Measurements from ENCODE around the gene TCEANC. TPM values are rescaled to one million over a fixed set of nuclear protein-coding genes. Genes with fewer than 3 reads are reported as not detected.

TCEANC gene
- total RNA-seq, 1 donor from 2014 or later: 0.99 TPM

- no peak for DNase-seq (ENCODE audit: low read depth, low spot score)
Observed at GRCh38 chrX:13691841-13692371, 39.0 kb downstream of the TCEANC start.

- DNase-seq (ENCODE audit: low read depth, low spot score): no peak
Observed at GRCh38 chrX:13692771-13693231, 39.9 kb downstream of the TCEANC start.

- DNase-seq (ENCODE audit: low read depth, low spot score): no peak
Observed at GRCh38 chrX:13693341-13693961, 40.5 kb downstream of the TCEANC start.

- no peak for DNase-seq (ENCODE audit: low read depth, low spot score)
Observed at GRCh38 chrX:13694359-13694758, 41.4 kb downstream of the TCEANC start.

GRCh38 chrX:13694983-13695382 is 42.0 kb downstream of the TCEANC start:
- DNase-seq (ENCODE audit: low read depth, low spot score): no peak

- no peak for DNase-seq (ENCODE audit: low read depth, low spot score)
Observed at GRCh38 chrX:13695601-13696115, 42.7 kb downstream of the TCEANC start.

GRCh38 chrX:13697455-13697854 is 44.5 kb downstream of the TCEANC start:
- no peak for DNase-seq (ENCODE audit: low read depth, low spot score)

GRCh38 chrX:13697976-13698375 is 45.0 kb downstream of the TCEANC start:
- no peak for DNase-seq (ENCODE audit: low read depth, low spot score)

GRCh38 chrX:13698432-13698831 is 45.5 kb downstream of the TCEANC start:
- DNase-seq (ENCODE audit: low read depth, low spot score): no peak

GRCh38 chrX:13699183-13699826 is 46.4 kb downstream of the TCEANC start:
- DNase-seq (ENCODE audit: low read depth, low spot score): no peak

- DNase-seq (ENCODE audit: low read depth, low spot score): no peak
Observed at GRCh38 chrX:13700380-13700779, 47.4 kb downstream of the TCEANC start.

- no peak for DNase-seq (ENCODE audit: low read depth, low spot score)
Observed at GRCh38 chrX:13702111-13702789, 49.3 kb downstream of the TCEANC start.

- no peak for DNase-seq (ENCODE audit: low read depth, low spot score)
Observed at GRCh38 chrX:13703135-13703534, 50.2 kb downstream of the TCEANC start.

- no peak for DNase-seq (ENCODE audit: low read depth, low spot score)
Observed at GRCh38 chrX:13703589-13703988, 50.6 kb downstream of the TCEANC start.

GRCh38 chrX:13711141-13711540 is 58.2 kb downstream of the TCEANC start:
- DNase-seq (ENCODE audit: low read depth, low spot score): no peak

Other genes with a start within 250 kb of the TCEANC start
- not detected in 2 replicates for gene EGFL6, start 83.5 kb upstream of the TCEANC start, total RNA-seq
- gene RAB9A, start 36.0 kb downstream of the TCEANC start, total RNA-seq: 17.7 and 23.5 TPM in 2 replicates
- 8.6 and 10.2 TPM in 2 replicates for gene TRAPPC2, start 81.5 kb downstream of the TCEANC start, total RNA-seq
- gene OFD1, start 81.6 kb downstream of the TCEANC start, total RNA-seq: 5.9 and 6.7 TPM in 2 replicates
- gene GPM6B, start 164.0 kb downstream of the TCEANC start, total RNA-seq: 1.1 and 2.2 TPM in 2 replicates